SHP77 treated with DMSO at 0.1 percent for 48 hours (cell line): ENCODE results near the gene RNF38.

Experiments
- DNase-seq: peaks from one replicate; lab custom pipeline; 2025; lab: John Stamatoyannopoulos, UW

Gene RNF38

GRCh38 chr9:36293171-36293570 is 106.9 kb downstream of the RNF38 start:
- no peak for DNase-seq

GRCh38 chr9:36292641-36293040 is 107.4 kb downstream of the RNF38 start:
- DNase-seq, result no peak

- no peak for DNase-seq
Observed at GRCh38 chr9:36290996-36291395, 109.1 kb downstream of the RNF38 start.

- no peak for DNase-seq
Observed at GRCh38 chr9:36289836-36290435, 110.1 kb downstream of the RNF38 start.

GRCh38 chr9:36288070-36288469 is 112.0 kb downstream of the RNF38 start:
- no peak for DNase-seq
